ENCODE measurements around the gene RPS6KA4.

GRCh38 chr11:64364911-64365310 is 5.9 kb downstream of the RPS6KA4 start:
- TF ChIP-seq POLR2A (IDR thresholded peaks at IDR 0.05; ENCODE audit: low read length) (no peak), GATA1 (IDR thresholded peaks at IDR 0.05; ENCODE audit: low read depth, low read length) (no peak)

Measured in erythroblast (primary cell).